Measurements from ENCODE around the gene ACYP1.
A peak's percentile ranks its signal among the peaks of the same experiment; 100 is the strongest.

Gene ACYP1

GRCh38 chr14:75063491-75064204 is at the start of gene ACYP1:
TSS of gene ACYP1 (minus strand) at chr14:75064024. CDS start at chr14:75063553, 471 bp downstream.
- Histone ChIP-seq H3K36me3 (ENCODE audit: insufficient read depth, low read depth, low read length) (peaks cover 20% of the 10 kb centered on the region), H3K27ac (ENCODE audit: low read length) (no peak within 1 kb of the TSS), H3K27me3 (ENCODE audit: insufficient read depth, low read length) (no peaks in the 10 kb centered on the region), H3K9me3 (ENCODE audit: insufficient read depth, low read depth, low read length) (peaks cover 7% of the 10 kb centered on the region), H3K4me1 (ENCODE audit: insufficient read depth, low read length) (no peaks in the 10 kb centered on the region), H3K9ac (ENCODE audit: low read depth, low read length) (peak within 1 kb of the TSS; percentile 86; the same call in 1 of the 2 replicates), H3K4me3 (ENCODE audit: low read length) (peak within 1 kb of the TSS; percentile 95)

GRCh38 chr14:75109877-75110276 is 46.1 kb upstream of the ACYP1 start:
- Histone ChIP-seq H3K4me3 (ENCODE audit: low read length) (no peak overlapping the region), H3K36me3 (ENCODE audit: insufficient read depth, low read depth, low read length) (peaks cover 96% of the 10 kb centered on the region), H3K9me3 (ENCODE audit: insufficient read depth, low read depth, low read length) (no peaks in the 10 kb centered on the region)

DNA sequence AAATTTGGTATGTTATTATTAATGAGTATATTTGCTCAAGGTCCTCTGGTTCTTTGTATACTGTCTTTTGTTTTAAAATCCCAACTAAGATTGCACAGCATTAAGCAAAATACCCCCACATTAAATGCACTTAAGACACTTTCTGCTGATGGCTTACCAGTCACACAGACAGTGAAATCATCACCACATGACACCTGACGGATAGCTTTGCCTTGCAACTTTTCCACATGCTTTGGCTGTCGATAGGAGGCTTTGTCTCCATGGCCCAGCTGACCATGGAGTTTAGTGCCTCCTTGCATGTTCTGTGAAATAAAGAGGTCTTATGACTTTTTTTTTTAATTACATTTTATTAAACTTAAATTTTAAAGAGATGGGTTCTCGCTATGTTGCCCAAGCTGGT is 43.4 kb upstream of the ACYP1 start:
- Histone ChIP-seq H3K27me3 (ENCODE audit: insufficient read depth, low read length) (no peaks in the 10 kb centered on the region), H3K4me1 (ENCODE audit: insufficient read depth, low read length) (no peaks in the 10 kb centered on the region), H3K4me3 (ENCODE audit: low read length) (no peak overlapping the region), H3K9me3 (ENCODE audit: insufficient read depth, low read depth, low read length) (no peaks in the 10 kb centered on the region), H3K36me3 (ENCODE audit: insufficient read depth, low read depth, low read length) (peaks cover 86% of the 10 kb centered on the region), H3K27ac (ENCODE audit: low read length) (no peak overlapping the region), H3K9ac (ENCODE audit: low read depth, low read length) (no peak overlapping the region)

More at GRCh38 chr14:75109877-75110276, 46.1 kb upstream of the ACYP1 start:
- Histone ChIP-seq H3K4me1 (ENCODE audit: insufficient read depth, low read length) (no peaks in the 10 kb centered on the region), H3K27ac (ENCODE audit: low read length) (no peak overlapping the region), H3K9ac (ENCODE audit: low read depth, low read length) (no peak overlapping the region), H3K27me3 (ENCODE audit: insufficient read depth, low read length) (no peaks in the 10 kb centered on the region)

GRCh38 chr14:75101491-75101890 is 37.7 kb upstream of the ACYP1 start:
- H3K36me3 ChIP-seq (ENCODE audit: insufficient read depth, low read depth, low read length): peaks cover 81% of the 10 kb centered on the region
- no peak overlapping the region for H3K9ac ChIP-seq (ENCODE audit: low read depth, low read length)
- H3K27ac ChIP-seq (ENCODE audit: low read length): no peak overlapping the region
- no peaks in the 10 kb centered on the region for H3K4me1 ChIP-seq (ENCODE audit: insufficient read depth, low read length)
- H3K27me3 ChIP-seq (ENCODE audit: insufficient read depth, low read length): no peaks in the 10 kb centered on the region
- H3K9me3 ChIP-seq (ENCODE audit: insufficient read depth, low read depth, low read length): no peaks in the 10 kb centered on the region
- no peak overlapping the region for H3K4me3 ChIP-seq (ENCODE audit: low read length)

DNA sequence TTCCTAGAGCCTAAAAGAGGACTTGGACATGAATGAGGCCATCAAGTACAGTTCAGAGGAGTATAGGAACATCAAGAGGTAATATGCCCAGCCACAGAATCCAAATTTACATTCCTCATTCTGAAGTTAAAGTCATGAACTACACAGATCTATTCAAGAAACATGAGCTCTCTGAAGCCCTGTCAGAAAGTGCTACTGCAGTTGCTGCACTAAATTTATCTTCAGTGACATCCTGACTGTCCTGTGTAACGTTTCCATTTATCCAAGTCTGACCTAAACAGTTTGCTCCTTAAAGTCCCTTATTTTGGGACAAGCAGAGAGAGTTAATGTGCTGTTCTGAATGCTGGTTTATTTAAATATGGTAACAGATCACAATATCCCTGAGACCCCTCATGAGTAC is 34.9 kb upstream of the ACYP1 start:
- H3K27me3 ChIP-seq (ENCODE audit: insufficient read depth, low read length): no peaks in the 10 kb centered on the region
- peaks cover 83% of the 10 kb centered on the region for H3K36me3 ChIP-seq (ENCODE audit: insufficient read depth, low read depth, low read length)
- no peaks in the 10 kb centered on the region for H3K9me3 ChIP-seq (ENCODE audit: insufficient read depth, low read depth, low read length)
- no peak overlapping the region for H3K4me3 ChIP-seq (ENCODE audit: low read length)
- no peaks in the 10 kb centered on the region for H3K4me1 ChIP-seq (ENCODE audit: insufficient read depth, low read length)
- no peak overlapping the region for H3K9ac ChIP-seq (ENCODE audit: low read depth, low read length)
- no peak overlapping the region for H3K27ac ChIP-seq (ENCODE audit: low read length)

DNA sequence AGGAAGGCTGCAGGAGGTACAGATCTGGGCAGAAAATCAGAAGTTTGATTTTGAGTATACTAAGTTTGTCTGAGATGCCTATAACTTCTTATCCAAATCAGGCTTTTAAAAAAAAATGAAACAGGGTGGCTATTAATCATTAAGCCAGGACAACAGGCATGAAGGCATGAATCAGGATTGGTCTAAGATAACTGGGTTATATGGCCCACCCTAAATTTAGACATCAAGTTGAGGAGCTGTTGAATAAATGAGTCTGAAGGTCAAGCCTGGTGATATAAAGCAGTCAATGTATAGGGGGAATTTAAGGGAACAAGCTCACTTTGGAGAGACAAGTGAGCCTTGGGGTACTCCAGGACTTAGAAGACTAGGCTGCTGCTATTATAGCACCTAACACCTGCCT is 34.4 kb upstream of the ACYP1 start:
- H3K4me3 ChIP-seq (ENCODE audit: low read length): no peak overlapping the region
- H3K27me3 ChIP-seq (ENCODE audit: insufficient read depth, low read length): no peaks in the 10 kb centered on the region
- H3K4me1 ChIP-seq (ENCODE audit: insufficient read depth, low read length): peaks cover under 1% of the 10 kb centered on the region; the same call in 1 of the 2 replicates
- H3K9ac ChIP-seq (ENCODE audit: low read depth, low read length): no peak overlapping the region
- H3K36me3 ChIP-seq (ENCODE audit: insufficient read depth, low read depth, low read length): peaks cover 80% of the 10 kb centered on the region
- H3K9me3 ChIP-seq (ENCODE audit: insufficient read depth, low read depth, low read length): no peaks in the 10 kb centered on the region
- H3K27ac ChIP-seq (ENCODE audit: low read length): no peak overlapping the region

- Histone ChIP-seq H3K4me1 (ENCODE audit: insufficient read depth, low read length) (peaks cover 7% of the 10 kb centered on the region; the same call in 1 of the 2 replicates), H3K27ac (ENCODE audit: low read length) (no peak overlapping the region), H3K9ac (ENCODE audit: low read depth, low read length) (no peak overlapping the region), H3K9me3 (ENCODE audit: insufficient read depth, low read depth, low read length) (no peaks in the 10 kb centered on the region), H3K4me3 (ENCODE audit: low read length) (no peak overlapping the region), H3K36me3 (ENCODE audit: insufficient read depth, low read depth, low read length) (peaks cover 75% of the 10 kb centered on the region), H3K27me3 (ENCODE audit: insufficient read depth, low read length) (no peaks in the 10 kb centered on the region)
Measured at GRCh38 chr14:75096959-75097358, 33.1 kb upstream of the ACYP1 start.

GRCh38 chr14:75095690-75096089 is 31.9 kb upstream of the ACYP1 start:
- peaks cover 7% of the 10 kb centered on the region; the same call in 1 of the 2 replicates for H3K4me1 ChIP-seq (ENCODE audit: insufficient read depth, low read length)
- H3K9ac ChIP-seq (ENCODE audit: low read depth, low read length): no peak overlapping the region
- no peaks in the 10 kb centered on the region for H3K9me3 ChIP-seq (ENCODE audit: insufficient read depth, low read depth, low read length)
- no peaks in the 10 kb centered on the region for H3K27me3 ChIP-seq (ENCODE audit: insufficient read depth, low read length)
- peaks cover 74% of the 10 kb centered on the region for H3K36me3 ChIP-seq (ENCODE audit: insufficient read depth, low read depth, low read length)
- no peak overlapping the region for H3K27ac ChIP-seq (ENCODE audit: low read length)
- H3K4me3 ChIP-seq (ENCODE audit: low read length): no peak overlapping the region

DNA sequence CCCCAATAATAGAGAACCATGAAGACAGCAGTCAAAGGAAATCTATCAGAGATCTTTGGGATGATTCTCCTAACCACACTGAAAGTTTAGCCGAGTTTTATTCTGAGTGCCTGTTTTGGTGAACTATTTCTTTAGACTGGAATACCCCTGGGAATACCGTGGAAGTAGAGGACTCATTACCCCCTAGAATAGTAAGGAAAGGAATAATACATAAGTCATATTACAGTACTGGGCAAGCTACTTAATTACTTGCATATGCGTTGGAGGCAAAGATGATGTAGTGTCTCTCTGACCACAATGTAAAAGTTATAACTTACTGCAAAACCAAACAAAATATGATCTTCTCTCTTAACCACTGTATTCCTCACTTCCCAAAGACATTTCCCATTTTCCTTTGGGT is 31.1 kb upstream of the ACYP1 start:
- peaks cover 72% of the 10 kb centered on the region for H3K36me3 ChIP-seq (ENCODE audit: insufficient read depth, low read depth, low read length)
- no peak overlapping the region for H3K9ac ChIP-seq (ENCODE audit: low read depth, low read length)
- no peaks in the 10 kb centered on the region for H3K27me3 ChIP-seq (ENCODE audit: insufficient read depth, low read length)
- H3K27ac ChIP-seq (ENCODE audit: low read length): no peak overlapping the region
- H3K4me3 ChIP-seq (ENCODE audit: low read length): no peak overlapping the region
- H3K4me1 ChIP-seq (ENCODE audit: insufficient read depth, low read length): peaks cover 7% of the 10 kb centered on the region; the same call in 1 of the 2 replicates
- no peaks in the 10 kb centered on the region for H3K9me3 ChIP-seq (ENCODE audit: insufficient read depth, low read depth, low read length)

DNA sequence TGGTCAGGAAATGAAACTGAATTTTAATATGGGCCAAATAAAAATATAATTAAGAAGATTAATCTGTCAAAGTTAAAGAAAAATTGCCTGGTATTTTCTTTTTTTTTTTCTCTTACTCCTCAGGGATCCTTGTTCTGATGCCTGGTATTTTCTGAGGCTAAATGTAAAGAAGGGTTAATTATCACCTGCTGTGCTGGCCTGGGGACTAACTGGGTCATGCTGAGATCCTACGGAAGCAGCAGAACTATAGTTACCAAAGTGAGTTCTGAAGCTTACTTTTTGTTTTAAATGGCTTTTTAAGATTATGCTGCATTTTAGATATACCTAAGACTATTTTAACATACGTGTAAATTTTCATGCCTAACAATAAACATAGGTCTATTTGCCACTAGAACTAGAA is 28.9 kb upstream of the ACYP1 start:
- peaks cover 65% of the 10 kb centered on the region for H3K36me3 ChIP-seq (ENCODE audit: insufficient read depth, low read depth, low read length)
- no peak overlapping the region for H3K27ac ChIP-seq (ENCODE audit: low read length)
- no peaks in the 10 kb centered on the region for H3K9me3 ChIP-seq (ENCODE audit: insufficient read depth, low read depth, low read length)
- no peaks in the 10 kb centered on the region for H3K27me3 ChIP-seq (ENCODE audit: insufficient read depth, low read length)
- H3K4me3 ChIP-seq (ENCODE audit: low read length): no peak overlapping the region
- no peak overlapping the region for H3K9ac ChIP-seq (ENCODE audit: low read depth, low read length)
- H3K4me1 ChIP-seq (ENCODE audit: insufficient read depth, low read length): peaks cover 7% of the 10 kb centered on the region; the same call in 1 of the 2 replicates

GRCh38 chr14:75091251-75091650 is 27.4 kb upstream of the ACYP1 start:
- no peaks in the 10 kb centered on the region for H3K27me3 ChIP-seq (ENCODE audit: insufficient read depth, low read length)
- H3K9me3 ChIP-seq (ENCODE audit: insufficient read depth, low read depth, low read length): no peaks in the 10 kb centered on the region
- peaks cover 7% of the 10 kb centered on the region; the same call in 1 of the 2 replicates for H3K4me1 ChIP-seq (ENCODE audit: insufficient read depth, low read length)
- H3K9ac ChIP-seq (ENCODE audit: low read depth, low read length): no peak overlapping the region
- peaks cover 65% of the 10 kb centered on the region for H3K36me3 ChIP-seq (ENCODE audit: insufficient read depth, low read depth, low read length)
- H3K4me3 ChIP-seq (ENCODE audit: low read length): no peak overlapping the region
- no peak overlapping the region for H3K27ac ChIP-seq (ENCODE audit: low read length)

DNA sequence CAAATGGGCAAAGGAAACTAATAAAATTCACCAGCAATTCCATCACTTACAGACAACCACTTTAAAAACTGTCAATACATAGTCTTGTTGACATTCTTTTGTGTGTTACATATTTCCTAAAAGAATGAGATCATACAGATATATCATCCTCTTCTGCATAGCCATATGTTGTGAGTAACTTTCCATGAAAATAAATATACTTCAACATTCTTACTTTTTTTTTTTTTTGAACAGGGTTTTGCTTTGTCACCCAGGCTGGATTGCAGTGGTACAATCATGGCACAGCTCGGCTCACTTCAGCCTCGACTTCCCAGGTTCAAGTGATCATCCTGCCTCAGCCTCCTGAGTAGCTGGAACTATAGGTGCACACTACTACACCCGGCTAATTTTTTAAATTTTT is 26.5 kb upstream of the ACYP1 start:
- peaks cover 7% of the 10 kb centered on the region; the same call in 1 of the 2 replicates for H3K4me1 ChIP-seq (ENCODE audit: insufficient read depth, low read length)
- no peaks in the 10 kb centered on the region for H3K9me3 ChIP-seq (ENCODE audit: insufficient read depth, low read depth, low read length)
- peaks cover 63% of the 10 kb centered on the region for H3K36me3 ChIP-seq (ENCODE audit: insufficient read depth, low read depth, low read length)
- no peak overlapping the region for H3K9ac ChIP-seq (ENCODE audit: low read depth, low read length)
- no peak overlapping the region for H3K4me3 ChIP-seq (ENCODE audit: low read length)
- no peak overlapping the region for H3K27ac ChIP-seq (ENCODE audit: low read length)
- no peaks in the 10 kb centered on the region for H3K27me3 ChIP-seq (ENCODE audit: insufficient read depth, low read length)

Data from iPS-20b (cell line).